Stimulated activated CD8-positive, alpha-beta memory T cell treated with anti-CD3 and anti-CD28 coated beads, Interleukin-7, amount 100 ng/mL, for 1 hour (primary cell): ENCODE results near the gene LORICRIN.
"Not testable (repeated sequence)": the region's sequence is repeated elsewhere in the genome, so short reads cannot be mapped to it uniquely, and the experiment has no call there.

Experiments
- DNase-seq, 2 donors: peaks; one replicate each; pipeline ENCODE4 v3.0.0-alpha.2; 2020; ENCODE audit warnings: low read depth in 2 of 2

LORICRIN gene

GRCh38 chr1:153259387-153259786, at the start of gene LORICRIN:
Gene LORICRIN (plus strand): TSS chr1:153259687. CDS start chr1:153260950, 1,263 bp downstream.
- DNase-seq = no peak

GRCh38 chr1:153210206-153210605, 49.3 kb upstream of the LORICRIN start:
- DNase-seq = no peak

GRCh38 chr1:153212201-153212600, 47.3 kb upstream of the LORICRIN start:
- no peak for DNase-seq

- no peak for DNase-seq
These were observed 46.0 kb upstream of the LORICRIN start for GRCh38 chr1:153213519-153213918.

- DNase-seq = no peak
These were observed 42.3 kb upstream of the LORICRIN start, which contains the start of gene PRR9 for GRCh38 chr1:153217212-153217611. Gene PRR9 (plus strand): TSS chr1:153217584. CDS start chr1:153218145, 561 bp downstream.

GRCh38 chr1:153217744-153218416, 41.6 kb upstream of the LORICRIN start:
- no peak for DNase-seq

- DNase-seq = no peak
These were observed 38.7 kb upstream of the LORICRIN start for GRCh38 chr1:153220606-153221303.

GRCh38 chr1:153223040-153223891, 36.2 kb upstream of the LORICRIN start:
- DNase-seq = peak in 1 of 2 donors; percentile 5

GRCh38 chr1:153227810-153228209, 31.7 kb upstream of the LORICRIN start:
- no peak for DNase-seq

- DNase-seq = no peak
These were observed 31.0 kb upstream of the LORICRIN start for GRCh38 chr1:153228491-153228890.

- DNase-seq = not testable (repeated sequence)
These were observed 30.2 kb upstream of the LORICRIN start for GRCh38 chr1:153229076-153229829.

- no peak for DNase-seq
These were observed 28.1 kb upstream of the LORICRIN start for GRCh38 chr1:153231363-153231762.

GRCh38 chr1:153231785-153232184, 27.7 kb upstream of the LORICRIN start:
- DNase-seq = no peak

- no peak for DNase-seq
These were observed 26.9 kb upstream of the LORICRIN start for GRCh38 chr1:153232553-153232952.

- no peak for DNase-seq
These were observed 26.0 kb upstream of the LORICRIN start for GRCh38 chr1:153233448-153233847.

- no peak for DNase-seq
These were observed 21.0 kb upstream of the LORICRIN start for GRCh38 chr1:153238527-153238926.

- DNase-seq = no peak
These were observed 17.3 kb upstream of the LORICRIN start for GRCh38 chr1:153242160-153242559.

- DNase-seq = no peak
These were observed 14.0 kb upstream of the LORICRIN start for GRCh38 chr1:153245466-153245865.

GRCh38 chr1:153246018-153246417, 13.5 kb upstream of the LORICRIN start:
- no peak for DNase-seq

GRCh38 chr1:153246825-153247224, 12.7 kb upstream of the LORICRIN start:
- no peak for DNase-seq

- no peak for DNase-seq
These were observed 11.2 kb upstream of the LORICRIN start for GRCh38 chr1:153248176-153248879.
